ENCODE data around the gene CHAD.
"Not testable (repeated sequence)": the region's sequence is repeated elsewhere in the genome, so short reads cannot be mapped to it uniquely, and the experiment has no call there.

Gene CHAD

GRCh38 chr17:50473901-50474300 is 5.2 kb upstream of the CHAD start:
- no peak for DNase-seq (ENCODE audit: low read depth)

DNA sequence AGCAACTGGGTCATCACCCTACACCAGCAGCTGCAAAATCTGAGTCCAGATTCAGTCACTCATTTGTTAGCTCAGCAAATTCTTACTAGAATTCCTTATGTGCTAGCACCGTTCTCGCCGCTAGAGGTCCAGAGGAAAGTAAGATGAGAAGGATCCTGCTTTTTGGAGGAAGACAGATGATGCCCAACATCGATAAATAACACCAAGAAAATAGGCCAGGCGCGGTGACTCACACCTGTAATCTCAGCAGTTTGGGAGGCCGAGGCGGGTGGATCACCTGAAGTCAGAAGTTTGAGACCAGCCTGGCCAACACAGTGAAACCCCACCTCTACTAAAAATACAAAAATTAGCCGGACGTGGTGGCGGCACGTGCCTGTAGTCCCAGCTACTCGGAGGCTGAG is 4.1 kb upstream of the CHAD start:
- not testable (repeated sequence) for DNase-seq (ENCODE audit: low read depth)

- DNase-seq (ENCODE audit: low read depth) = no peak
These were observed 3.6 kb upstream of the CHAD start for GRCh38 chr17:50472286-50472685.

GRCh38 chr17:50471009-50471905 is 2.6 kb upstream of the CHAD start:
- no peak for DNase-seq (ENCODE audit: low read depth)

GRCh38 chr17:50470426-50470825 is 1.7 kb upstream of the CHAD start:
- no peak for DNase-seq (ENCODE audit: low read depth)

GRCh38 chr17:50469671-50470305 is 1.1 kb upstream of the CHAD start:
- no peak for DNase-seq (ENCODE audit: low read depth)

DNA sequence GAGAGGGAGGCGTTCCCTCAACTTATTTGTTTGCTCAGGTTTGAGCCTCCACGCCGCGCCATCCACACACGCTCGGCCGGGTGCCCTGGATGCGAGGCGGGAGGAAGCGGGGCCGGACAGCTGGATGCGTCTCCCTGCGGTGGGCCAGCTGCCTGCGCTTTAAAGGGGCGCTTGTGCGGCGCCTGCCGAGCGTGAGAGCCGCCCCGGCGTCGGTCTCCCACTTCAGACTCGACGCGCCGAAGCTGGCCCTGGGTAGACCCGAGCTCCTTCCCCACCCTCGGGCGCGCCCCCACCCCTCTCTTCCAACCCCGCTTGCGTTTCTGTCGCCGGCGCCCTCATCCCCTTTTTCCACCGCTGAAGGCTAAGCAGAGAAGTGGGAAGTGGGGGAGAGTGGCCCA is 527 bp upstream of the CHAD start:
- no peak for DNase-seq (ENCODE audit: low read depth)

GRCh38 chr17:50467855-50468303 is 801 bp downstream of the CHAD start:
- no peak for DNase-seq (ENCODE audit: low read depth)

DNA sequence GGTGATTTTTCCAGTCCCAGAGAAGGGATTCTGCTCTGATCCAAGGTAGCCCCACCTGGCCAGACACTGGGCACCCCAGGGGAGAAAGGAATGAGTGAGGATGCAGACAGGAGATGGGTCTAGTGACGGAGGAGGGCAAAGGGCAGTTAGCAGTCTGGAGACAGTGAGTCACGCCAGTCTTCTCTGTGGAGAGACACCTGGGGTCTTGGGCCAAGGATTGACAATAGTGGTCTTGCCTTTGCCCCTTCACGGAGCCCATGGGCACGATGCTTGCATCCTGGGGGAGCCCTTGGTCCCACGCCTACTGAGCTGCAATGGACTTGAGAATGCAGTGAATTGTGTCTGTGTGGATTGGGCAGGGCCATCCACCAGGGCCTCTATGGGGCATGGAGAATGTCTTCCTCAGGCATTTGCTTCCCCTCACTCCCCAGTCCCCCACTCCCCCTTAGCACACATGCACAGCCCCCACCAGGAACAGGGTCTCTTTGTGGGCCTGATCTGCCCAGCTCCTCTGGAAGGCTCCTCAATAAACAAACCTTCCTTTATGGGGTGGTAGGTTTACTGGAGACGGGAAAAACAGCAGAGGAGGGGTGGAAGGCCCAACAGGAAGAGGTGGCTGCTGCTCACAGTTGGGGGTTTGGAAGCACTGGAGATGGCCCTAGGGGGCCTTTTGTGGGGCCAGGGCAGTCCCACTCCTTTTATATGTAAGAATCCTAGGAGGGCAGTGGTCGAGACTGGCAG is 1.4 kb downstream of the CHAD start:
- DNase-seq (ENCODE audit: low read depth) = no peak

GRCh38 chr17:50466371-50467113 is 2.1 kb downstream of the CHAD start:
- DNase-seq (ENCODE audit: low read depth) = no peak

GRCh38 chr17:50465635-50466034 is 3.0 kb downstream of the CHAD start:
- no peak for DNase-seq (ENCODE audit: low read depth)

- no peak for DNase-seq (ENCODE audit: low read depth)
These were observed 3.5 kb downstream of the CHAD start for GRCh38 chr17:50465171-50465570.

GRCh38 chr17:50464736-50465135 is 3.9 kb downstream of the CHAD start:
- no peak for DNase-seq (ENCODE audit: low read depth)

- no peak for DNase-seq (ENCODE audit: low read depth)
These were observed 4.6 kb downstream of the CHAD start for GRCh38 chr17:50464121-50464520.

DNA sequence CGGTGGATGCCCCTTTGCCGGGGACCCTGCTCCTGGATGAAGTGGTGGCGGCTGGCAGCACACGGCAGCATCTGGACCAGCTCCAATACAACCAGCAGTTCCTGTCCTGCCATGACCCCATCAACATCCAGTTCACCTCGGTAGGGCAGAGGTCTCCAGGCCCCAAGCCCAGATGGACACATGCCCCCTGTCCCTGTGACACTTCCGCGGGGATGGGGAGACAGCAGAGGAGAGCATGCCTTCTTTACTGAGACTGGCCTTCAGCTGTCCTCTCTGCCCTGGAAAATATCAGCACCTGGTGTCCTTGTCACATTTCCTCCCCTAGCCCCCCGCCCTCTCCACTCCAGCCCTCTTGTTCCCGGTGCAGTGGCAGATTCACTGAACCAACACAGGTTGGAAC is 6.2 kb downstream of the CHAD start:
- DNase-seq (ENCODE audit: low read depth) = no peak

DNA sequence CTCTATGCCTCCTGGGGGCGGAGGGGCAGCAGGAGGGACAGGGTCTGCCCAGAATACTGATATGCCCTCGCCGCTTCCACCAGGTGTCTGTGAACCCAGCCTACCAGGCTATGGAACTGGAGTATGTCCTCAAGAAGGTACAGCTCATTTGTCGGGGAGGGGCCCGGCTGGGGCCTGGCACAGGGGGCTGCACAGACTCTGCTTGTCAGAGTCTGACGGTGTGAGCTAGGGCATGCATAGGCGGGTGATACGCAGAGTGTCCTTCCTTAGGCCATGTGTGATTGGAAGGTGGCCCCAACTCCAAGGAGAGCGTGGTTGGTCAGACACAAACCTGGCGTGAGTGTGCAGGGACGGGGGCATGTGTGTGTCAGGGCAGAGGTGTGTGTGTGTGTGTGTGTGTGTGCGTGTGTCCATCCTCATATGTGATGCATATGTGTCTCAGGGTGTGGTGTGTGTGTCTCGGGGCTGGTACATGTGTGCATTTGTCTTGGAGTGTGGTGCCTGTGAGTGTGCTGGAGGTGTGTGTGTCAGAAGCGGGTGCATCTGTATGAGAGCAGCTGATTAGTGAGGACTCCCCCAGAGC is 7.0 kb downstream of the CHAD start:
- no peak for DNase-seq (ENCODE audit: low read depth)

GRCh38 chr17:50460831-50461526 is 7.7 kb downstream of the CHAD start:
- no peak for DNase-seq (ENCODE audit: low read depth)

- no peak for DNase-seq (ENCODE audit: low read depth)
These were observed 8.9 kb downstream of the CHAD start for GRCh38 chr17:50459756-50460155.

DNA sequence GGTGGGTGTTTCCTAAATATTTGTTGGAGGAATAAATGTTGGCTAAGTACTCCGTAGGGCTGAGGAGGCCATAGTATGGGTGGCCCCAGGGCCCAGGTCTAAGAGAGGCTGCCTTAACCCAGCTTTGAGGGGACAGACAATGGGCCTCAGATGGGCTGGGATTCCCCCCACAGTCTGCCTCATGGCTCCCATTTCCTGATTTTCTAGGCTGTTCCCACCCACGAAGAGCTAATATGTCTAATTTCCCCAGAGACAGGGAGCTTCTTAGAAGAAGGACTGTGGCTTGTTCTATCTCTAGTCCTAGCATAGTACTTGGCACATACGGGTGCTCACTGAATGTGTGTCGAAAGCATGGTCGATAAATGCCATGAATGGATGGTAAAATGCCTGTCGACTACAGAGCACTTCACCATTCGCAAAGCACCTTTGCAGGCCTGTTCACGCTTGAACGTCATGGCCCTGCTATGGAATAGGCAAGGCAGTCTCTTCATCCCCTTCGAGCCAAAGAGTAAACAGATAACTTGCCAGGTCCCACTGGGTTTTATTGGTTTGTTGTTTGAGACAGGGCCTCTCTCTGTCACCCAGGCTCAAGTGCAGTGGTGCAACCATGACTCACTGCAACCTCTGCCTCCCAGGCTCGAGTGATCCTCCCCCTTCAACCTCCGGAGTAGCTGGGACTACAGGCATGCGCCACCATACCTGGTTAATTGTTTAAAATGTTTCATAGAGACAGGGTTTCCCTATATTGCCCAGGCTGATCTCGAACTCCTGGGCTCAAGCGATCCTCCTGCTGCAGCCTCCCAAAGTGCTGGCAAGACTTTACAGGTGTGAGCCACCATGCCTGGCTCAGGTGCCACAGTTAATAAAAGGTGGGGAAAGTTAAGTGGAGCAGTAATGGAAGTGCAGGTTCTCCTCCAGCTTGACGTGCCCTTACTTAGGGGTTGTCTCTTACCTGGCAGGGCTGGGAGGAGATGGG is 9.7 kb downstream of the CHAD start:
- DNase-seq (ENCODE audit: low read depth) = no peak

- no peak for DNase-seq (ENCODE audit: low read depth)
These were observed 10.4 kb downstream of the CHAD start for GRCh38 chr17:50458270-50458669.
